NCI-H2107 treated with DMSO at 0.1 percent for 48 hours (cell line): ENCODE measurements around the gene TAS2R14.

Experiments
- DNase-seq: peaks from one replicate; lab custom pipeline; 2025; ENCODE audit not compliant: unreplicated experiment; lab: John Stamatoyannopoulos, UW

The TAS2R14 gene

DNA sequence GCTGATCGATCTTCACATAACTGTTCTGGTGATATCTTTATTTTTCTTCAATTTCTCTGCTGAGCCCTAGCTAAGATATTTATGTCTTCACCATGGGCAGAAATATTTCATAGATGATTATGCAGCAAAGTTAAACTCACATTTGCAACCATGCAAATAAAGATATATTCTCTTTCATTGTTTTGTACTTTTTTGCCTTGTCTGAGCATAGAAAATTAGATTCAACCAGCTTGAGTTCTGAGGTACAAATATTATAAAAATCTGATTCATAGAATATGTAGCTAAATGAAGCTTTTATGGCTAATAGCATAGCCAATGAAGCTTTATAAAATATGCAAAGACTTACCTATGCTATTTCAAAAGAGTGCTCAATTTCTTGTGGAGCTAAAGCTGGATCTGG, 29.6 kb downstream of the TAS2R14 start, which contains the start of gene TAS2R13:
TSS of gene TAS2R13 (minus strand) at position 101 of the 400 bp plus-strand sequence. CDS start 264 bp downstream, outside the sequence.
- no peak for DNase-seq

DNA sequence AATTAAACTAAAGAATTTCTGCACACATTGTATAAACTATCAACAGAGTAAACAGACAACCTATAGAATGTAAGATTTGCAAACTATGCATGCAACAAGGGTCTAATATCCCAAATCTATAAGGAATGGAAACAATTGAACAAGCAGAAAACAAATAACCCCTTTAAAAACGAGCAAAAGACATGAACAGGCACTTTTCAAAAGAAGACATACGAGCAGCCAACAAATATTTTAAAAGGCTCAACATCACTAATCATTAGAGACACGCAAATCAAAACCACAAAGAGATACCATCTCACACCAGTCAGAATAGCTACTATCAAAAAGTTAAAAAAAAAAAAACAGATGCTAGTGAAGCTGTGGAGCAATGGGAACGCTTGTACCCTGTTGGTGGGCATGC, 34.4 kb downstream of the TAS2R14 start:
- DNase-seq, result no peak

DNA sequence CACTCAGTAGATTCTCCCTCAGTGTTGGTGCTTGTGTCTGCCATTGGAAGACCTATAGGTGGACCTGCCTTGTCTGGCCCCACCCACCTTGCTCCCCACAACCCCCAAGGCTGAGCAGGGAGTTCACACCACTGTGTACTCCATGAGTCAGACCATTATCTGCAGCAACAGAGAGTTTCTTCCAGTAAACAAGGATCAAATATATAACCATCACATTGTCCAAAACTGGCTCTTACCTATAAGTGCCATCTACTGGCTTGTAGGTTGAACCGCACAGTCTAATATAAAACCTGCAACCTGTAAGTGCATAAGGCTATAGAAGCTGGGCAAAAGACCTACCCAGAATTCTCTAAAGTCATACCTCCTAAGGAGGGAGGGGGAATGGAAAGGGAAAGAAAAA, 37.6 kb downstream of the TAS2R14 start:
- DNase-seq, result no peak

DNA sequence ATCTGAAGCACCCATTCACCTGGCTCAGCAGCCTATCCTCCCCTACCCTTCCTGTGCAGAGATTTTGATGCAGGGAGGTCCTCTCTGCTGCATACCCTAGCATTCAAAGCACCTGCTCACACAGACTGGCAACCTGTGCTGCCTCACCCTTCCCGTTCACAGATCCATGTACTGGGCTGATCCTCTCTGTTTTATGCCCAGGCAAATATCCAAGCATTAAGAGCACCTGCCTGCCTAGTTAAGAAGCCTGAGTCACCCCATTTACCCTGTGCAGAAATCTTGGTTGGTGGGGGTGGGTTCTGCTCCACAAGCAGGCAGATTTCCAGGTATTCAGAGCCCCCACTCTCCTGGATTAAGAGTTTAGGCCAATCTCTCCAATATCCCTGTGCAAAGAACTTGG, 38.1 kb downstream of the TAS2R14 start:
- DNase-seq, result no peak

DNA sequence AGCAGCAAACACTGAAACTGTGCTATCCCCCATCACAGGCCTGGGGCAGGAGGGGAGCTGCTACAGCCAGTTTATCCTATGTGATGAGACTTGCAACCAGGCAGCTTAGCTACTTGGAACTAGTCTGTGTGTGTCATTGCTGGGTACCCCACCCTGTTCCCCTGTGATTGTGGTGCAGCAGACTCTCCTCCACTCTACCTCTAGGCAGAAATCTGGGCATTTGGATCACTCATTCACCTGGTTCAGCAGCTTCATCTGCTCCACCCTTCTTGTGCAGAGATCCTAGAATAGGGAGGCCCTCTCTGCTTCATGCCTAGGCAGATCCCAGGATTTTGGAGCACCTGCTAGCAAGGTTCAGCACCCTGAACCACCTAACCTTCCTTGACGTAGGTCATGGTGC, 38.5 kb downstream of the TAS2R14 start:
- DNase-seq, result no peak

DNA sequence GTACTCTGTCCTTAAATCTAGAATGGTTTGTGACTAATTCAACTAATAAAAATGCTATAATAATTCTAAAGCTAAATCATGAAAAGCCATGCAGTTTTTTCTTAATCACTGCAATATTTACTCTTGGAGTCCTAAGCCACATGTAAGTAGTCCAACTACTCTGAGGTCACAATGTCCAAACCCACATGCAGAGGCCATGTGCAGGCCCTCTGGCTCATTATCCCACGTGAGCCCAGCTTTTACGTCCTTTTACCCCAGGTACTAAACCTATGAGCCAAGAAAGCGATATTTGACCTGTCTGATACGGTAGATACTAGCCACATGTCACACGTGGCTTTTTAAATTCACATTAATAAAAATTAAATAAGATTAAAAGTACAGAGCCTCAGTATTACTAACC, 42.2 kb downstream of the TAS2R14 start:
- DNase-seq, result no peak

DNA sequence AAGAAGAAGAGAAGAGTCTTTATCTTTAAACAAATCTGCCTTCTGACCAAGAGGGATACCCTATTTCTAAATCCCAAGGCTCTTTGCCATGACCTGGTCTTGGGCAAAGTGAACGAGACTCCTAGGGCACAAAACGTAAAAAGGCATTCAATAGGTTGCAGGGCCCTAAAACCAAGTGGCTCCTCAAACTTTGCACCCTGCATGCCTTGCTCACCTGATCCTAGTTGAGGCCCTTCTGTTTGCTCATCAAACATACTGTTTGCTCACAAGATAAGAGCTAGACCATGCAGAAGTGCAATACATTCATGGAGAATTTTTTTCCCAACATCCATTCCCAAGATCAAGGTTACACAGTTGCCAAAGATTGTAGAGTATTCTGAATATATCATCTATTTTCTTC, 47.1 kb downstream of the TAS2R14 start:
- no peak for DNase-seq

DNA sequence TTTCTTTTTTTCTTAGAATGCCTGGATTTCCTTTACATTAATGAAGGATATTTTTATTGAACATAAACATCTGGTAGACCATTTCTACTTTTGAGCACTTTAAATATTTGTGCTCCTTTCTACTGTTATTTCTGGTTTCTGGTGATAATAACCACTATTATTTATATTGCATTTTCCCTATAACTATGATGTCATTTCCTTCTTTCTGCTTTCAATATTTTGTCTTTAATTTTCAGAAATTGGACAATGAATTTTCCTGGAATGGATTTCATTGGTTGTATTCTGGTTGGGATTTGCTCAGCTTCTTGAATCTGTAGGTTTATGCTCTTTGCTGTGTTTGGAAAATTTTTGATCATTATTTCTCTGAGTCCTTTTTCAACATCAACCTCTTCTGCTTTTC, 49.8 kb downstream of the TAS2R14 start:
- DNase-seq, result no peak
